Jurkat, Clone E6-1 (cell line): ENCODE data around the gene PTPRN2.
"Not testable (repeated sequence)": the region's sequence is repeated elsewhere in the genome, so short reads cannot be mapped to it uniquely, and the experiment has no call there.

Experiments used
- DNase-seq: peaks from one replicate; pipeline ENCODE4 v3.0.0-alpha.2; 2011; ENCODE audit warnings: low read depth, low spot score
- H3K4me3 ChIP-seq: 2 replicates; pipeline ENCODE4 v1.5.1; 2011; ENCODE audit warnings: mild to moderate bottlenecking, low read length, control low read depth, moderate library complexity

The PTPRN2 gene

DNA sequence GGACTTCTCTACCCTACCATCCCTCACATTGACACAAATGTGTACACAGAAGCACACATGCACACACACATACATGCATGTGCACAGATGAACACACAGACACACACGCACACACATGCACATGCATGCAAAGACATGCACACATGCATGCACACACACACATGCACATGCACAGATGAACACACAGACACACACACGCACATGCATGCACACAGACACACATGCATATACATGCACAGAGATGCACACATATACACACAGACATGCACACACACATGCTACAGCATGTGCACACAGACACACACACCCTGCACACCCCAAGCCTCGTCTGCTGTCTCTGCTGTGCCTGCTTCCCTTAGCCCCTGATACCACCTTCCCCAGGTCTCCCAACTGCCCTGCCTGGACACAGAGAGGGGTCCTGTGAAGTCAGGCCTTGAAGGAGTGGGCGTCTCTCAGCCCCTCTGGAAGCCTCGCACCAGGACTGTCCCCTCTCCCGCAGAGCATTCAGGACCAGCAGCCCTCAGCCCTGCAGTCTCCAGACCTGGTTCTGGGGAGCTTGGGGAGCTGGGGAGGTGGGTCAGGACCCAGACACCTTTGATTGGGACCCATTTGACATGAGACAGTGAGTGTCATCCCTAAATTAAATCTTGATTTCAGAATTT, 1069.0 kb downstream of the PTPRN2 start:
- H3K4me3 ChIP-seq = no peak overlapping the region
- DNase-seq = no peak

DNA sequence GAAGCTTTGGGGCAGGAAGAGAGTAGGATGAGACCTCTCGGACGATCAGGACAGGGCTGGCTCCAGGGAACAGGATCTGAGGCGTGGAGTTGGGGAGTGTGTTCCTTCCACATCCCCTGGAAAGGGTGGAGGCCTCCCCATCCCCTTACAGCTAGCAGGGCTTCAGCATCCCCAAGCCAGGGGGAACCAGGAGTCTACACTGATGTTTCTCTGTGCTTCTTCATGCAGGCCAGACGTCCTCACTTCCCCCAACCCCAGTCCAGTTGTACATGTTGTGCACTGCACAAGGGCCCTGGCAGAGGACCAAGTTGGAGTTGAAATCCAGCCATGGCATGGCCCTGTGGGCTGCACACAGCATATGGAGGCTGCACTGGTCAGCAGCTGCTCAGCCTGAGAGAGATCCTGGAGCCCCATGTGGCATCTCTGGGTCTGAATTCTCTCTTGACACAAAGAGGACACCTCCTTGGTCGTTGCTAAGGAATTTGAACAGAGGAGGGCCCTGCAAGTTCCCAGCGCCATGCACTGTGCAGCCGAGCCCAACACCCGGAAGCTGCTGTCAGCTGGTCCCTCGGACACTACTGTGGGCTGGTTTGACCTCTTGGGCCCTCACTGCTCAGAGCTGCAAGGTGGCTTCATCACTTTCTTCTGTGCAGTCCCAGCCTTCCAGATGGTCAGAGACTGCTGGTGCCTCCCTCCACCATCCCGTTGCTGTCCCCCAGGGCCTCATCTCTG, 1069.7 kb downstream of the PTPRN2 start:
- DNase-seq = no peak
- no peak overlapping the region for H3K4me3 ChIP-seq

DNA sequence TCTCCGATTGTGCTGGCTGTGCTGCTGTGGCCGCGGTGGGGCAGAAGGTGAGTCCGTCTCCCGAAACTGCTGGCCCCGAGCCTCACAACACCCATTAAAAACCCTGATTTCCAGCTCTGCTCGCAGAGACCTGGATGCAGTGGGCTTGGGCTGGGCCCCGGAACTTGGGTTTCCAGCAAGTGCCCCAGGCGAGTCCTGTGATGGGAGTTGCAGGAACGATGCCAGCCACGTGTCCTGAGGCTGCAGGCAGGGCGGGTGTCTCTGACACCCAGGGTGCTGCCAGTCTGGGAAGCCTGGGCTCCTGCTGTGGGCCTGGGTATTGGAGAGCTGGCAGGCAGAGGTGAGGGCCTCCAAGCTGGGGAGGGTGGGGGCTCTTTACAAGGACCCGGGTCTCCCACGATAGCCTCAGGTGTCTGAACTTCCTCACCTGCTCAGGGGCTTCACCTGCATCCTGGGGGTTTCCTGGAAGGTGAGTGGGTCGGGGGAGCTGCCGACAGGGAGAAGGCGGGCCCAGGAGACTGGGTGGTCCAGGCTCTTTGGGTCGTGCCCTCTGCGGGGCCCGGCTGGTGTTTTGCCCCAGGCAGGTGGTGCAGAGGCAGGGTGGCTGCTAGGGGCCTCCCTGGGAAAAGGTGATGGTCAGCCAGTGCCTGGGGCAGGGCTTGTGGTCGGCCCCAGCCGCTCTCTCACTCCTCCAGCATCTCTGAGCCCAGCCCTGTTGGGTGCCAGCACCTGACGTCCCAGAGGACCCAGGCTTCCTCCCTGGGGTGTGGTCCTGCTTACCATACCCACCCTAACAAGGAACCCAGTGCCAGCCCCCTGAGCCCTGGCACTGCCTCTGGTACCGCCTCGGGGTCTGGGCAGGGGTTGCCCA, 1070.5 kb downstream of the PTPRN2 start:
- DNase-seq = no peak
- no peak overlapping the region for H3K4me3 ChIP-seq

DNA sequence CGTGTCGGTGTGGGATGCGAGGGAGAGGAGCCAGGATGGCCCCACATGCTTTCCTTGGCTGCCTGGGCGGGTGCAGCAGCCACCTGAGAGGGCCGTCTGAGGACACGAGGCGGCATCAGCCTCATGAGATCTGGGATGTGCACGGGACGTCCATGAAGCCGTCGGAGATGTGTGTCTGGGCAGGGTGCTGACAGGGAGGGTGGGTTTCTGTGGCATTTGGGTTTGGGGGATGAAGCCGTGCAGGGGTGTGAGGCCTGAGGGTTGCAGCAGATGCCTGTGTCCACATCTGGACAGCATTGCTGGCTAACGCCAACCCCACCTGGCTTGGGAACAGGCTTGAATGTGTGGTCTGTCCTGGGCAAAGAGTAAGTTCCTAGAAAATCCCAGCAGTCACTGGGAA, 1071.3 kb downstream of the PTPRN2 start:
- H3K4me3 ChIP-seq = no peak overlapping the region
- DNase-seq = no peak

DNA sequence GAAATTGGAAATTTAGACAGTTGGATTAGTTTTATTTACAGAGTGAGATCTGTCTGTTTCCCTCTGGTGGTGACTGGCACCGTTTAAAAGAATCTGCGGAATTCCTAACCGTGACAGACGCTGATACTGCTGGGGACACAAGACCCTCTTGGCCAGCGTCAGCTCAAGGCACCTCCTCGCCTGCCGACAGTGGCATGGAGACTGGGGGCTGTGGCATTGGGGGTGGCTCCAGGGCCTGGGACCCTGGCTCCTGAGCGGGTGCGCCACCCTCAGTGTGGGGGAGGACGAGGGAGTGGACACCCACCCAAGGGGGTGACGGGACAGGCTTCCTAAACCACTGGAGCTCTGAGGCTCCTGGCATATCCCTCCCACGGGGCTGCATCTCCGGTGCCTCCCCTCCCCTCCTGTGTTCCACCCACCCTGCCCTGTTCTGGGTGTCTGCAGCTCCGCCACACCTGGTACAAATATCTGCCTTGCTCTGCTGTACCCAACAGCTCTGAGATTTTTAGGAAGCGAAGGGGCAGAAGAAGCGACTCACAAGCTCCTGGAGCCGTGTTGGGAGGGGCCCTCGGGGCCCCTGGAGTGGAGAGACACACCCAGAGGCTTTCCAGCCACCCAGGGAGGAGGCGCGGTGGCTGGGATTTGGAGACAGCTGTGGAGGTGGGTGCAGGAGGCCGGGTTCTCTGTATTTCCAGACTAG, 1072.1 kb downstream of the PTPRN2 start:
- no peak for DNase-seq
- no peak overlapping the region for H3K4me3 ChIP-seq

DNA sequence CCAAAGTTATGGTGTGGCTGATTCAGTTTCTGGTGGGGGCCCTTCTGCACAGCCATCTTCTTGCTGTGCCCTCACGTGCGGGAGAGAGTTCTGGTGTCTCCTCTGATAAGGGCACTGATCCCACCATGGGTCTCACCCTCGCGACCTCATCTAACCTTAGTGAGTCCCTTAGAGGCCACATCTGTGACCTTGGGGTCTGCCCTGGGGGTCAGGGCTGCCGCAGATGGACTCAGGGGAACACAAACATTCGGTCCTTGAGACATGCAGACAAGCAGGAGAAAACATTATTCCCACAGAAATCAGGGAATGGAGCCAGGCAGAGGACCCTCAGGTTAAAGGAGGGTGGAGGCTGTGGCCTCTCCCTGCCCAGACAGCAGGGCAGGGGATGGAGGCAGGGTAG, 1072.9 kb downstream of the PTPRN2 start:
- H3K4me3 ChIP-seq = no peak overlapping the region
- DNase-seq = no peak

DNA sequence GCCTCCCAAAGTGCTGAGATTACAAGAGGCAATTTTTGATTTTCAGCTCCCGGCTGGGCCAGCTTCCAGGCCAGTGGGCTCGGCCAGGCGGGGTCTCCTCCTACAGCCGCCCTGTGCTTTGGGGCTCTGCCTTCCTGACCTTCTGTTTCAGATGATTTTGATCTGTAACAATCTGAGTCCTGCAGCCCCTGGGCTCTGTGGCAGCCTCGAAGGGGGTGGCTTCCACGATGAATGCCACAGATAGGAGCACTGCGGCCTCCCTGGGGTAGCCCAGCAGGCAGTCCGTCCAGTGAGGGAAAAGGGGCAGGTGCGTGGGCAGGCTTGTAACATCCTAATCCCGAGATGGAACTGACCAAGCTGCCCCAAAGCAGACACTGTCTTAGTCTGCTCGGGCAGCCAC, 1073.3 kb downstream of the PTPRN2 start:
- no peak for DNase-seq

DNA sequence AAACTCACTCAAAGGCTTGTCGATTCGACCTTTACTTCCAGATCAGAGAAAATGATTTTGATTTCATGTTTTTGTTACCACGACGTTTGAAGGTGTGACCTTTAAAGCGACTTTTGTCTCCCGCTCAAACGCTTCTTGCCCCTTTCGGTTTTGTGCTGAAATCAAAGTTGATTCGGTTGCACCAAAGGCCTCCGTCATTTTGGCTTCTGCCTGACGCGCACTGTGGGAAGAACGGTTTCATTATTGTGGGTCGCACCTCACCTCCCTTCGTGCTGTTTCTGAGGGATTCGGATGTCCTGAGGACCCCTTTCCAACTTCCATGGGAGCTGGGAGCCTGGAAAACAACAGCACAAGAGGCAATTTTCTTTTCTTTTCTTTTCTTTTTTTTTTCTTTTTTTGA, 1073.9 kb downstream of the PTPRN2 start:
- DNase-seq = no peak

More for the DNA sequence above, 1073.3 kb downstream of the PTPRN2 start:
- no peak overlapping the region for H3K4me3 ChIP-seq

DNA sequence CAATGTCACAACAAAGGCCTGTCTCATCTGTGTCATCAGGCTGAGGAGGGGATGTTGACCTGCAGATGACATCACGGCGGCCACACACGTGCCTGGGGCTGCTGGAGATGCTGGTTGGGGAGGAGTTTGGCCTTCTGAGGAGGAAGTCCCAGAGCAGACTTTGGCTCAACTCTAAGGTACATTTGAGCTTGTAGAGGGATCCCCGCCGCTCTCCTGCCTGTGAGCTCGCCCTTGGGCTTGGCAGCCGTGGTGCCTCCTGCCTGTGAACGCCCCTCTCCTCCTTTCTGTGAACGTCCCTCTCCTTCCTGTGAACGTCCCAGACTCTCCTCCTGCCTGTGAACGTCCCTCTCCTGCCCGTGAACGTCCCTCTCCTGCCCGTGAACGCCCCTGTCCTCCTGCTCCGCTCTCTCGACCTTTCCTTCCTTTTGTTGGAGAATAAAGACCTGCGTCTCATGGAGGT, 1074.4 kb downstream of the PTPRN2 start:
- no peak overlapping the region for H3K4me3 ChIP-seq
- no peak for DNase-seq

More for the DNA sequence above, 1073.9 kb downstream of the PTPRN2 start:
- no peak overlapping the region for H3K4me3 ChIP-seq

DNA sequence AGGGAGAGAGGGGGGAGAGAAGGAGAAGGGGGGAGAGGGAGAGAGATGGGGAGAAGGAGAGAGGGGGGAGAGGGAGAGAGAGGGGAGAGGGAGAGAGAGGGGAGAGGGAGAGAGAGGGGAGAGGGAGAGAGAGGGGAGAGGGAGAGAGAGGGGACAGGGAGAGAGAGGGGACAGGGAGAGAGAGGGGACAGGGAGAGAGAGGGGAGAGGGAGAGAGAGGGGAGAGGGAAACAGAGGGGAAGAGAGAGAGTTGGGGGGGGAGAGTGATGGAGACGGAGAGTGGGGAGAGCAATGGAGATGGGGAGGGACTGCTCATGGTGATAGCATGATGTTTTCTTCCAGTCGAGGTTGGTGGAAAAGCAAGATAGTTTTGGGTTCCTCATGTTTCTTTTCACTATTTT, 1078.4 kb downstream of the PTPRN2 start:
- H3K4me3 ChIP-seq = no peak overlapping the region
- DNase-seq = no peak

DNA sequence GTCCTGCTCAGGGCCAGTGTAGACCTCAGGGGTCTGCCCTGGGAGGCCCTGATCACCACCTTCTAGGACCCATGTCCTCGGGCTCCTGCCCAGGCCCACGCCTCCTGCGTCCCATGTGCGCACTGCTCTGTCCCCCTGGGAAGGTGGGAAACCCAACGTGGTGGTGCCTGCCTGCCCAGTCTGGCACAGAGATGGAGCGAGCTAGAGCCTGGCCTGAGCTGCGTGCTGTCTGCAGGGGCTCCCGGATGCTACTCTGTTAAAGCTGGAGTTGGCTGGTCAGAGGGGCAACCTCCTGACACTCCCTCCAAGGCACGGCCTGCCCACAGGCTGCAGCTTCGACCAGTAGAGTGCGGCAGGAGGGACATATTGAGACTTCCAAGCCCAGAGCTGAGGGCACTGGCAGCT, 1079.1 kb downstream of the PTPRN2 start:
- H3K4me3 ChIP-seq = no peak overlapping the region
- no peak for DNase-seq

DNA sequence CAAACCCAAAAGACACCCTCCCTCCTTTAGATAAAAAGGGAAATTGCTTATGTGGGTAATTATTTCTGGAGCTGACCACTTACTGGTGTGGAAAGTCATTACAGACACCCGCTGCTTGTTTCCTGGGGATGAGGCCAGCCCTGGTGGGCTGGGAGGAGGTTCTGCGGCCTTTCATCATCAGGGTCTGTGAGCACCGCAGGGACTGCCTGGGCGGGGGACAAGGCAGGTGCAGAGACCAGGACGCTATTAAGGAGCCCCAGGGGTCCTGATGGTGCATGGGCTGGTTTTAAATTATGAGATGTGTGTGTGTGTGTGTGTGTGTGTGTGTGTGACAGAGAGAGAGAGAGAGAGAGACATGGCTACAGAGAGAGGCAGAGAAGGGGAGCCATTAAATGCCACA, 1079.6 kb downstream of the PTPRN2 start:
- no peak for DNase-seq

DNA sequence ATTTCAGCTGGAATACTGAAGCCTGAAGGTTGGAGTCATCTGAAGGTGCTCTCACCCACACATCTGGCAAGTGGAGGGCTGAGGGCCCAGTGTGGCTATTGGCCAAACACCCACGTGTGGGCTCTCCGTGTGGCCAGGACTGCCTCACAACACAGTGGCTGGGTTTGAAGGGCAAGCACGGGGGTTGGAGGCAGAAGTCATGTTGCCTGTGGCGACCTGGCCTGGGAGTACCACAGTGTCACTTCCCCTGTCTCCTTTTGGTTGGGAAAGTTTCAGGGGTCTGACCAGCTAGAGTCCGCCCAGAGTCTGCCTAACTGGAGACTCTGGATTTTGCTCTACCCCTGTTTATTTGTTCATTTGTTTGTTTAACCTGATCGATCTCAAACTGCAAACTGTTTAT, 1081.4 kb downstream of the PTPRN2 start:
- no peak for DNase-seq
- no peak overlapping the region for H3K4me3 ChIP-seq

More for the DNA sequence above, 1079.6 kb downstream of the PTPRN2 start:
- no peak overlapping the region for H3K4me3 ChIP-seq

DNA sequence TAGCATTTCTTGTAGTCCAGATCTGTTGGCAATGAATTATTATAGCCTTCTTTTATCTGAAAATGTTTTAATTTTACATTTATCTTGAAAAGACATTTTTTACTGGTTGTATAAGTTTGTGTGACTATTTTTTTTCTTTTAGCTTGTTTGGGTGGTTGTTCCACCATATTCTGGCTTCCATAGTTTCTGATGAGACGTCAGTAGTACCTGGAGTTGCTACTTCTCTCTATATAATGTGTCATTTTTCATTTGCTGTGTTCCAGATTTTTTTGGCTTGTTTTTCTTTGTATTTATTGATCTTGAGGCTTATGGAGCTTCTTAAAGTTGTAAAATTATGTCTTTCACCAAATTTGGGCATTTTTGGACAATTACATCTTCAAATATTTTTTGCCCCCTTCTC, 1082.0 kb downstream of the PTPRN2 start:
- no peak for DNase-seq
- no peak overlapping the region for H3K4me3 ChIP-seq

DNA sequence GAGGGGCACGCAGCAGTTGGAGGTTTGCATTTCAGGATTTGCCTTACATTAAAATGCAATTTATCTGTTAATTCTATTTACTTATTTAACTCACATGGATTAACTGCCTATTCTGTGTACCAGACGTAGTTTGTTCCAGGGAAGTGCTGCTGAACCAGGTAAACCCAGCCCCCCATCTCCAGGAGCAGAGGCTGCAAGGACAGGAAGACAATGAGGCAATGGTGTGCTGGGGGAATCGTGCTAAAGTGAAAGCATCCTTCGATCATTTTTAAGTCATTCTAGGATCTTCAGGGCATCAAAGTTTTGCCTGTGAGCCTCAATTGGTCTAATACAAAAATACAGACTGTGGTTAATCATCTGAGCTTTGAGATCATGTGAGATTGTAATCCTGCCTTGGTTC, 1084.4 kb downstream of the PTPRN2 start:
- no peak for DNase-seq
- peak overlapping the region; percentile 30 for H3K4me3 ChIP-seq

DNA sequence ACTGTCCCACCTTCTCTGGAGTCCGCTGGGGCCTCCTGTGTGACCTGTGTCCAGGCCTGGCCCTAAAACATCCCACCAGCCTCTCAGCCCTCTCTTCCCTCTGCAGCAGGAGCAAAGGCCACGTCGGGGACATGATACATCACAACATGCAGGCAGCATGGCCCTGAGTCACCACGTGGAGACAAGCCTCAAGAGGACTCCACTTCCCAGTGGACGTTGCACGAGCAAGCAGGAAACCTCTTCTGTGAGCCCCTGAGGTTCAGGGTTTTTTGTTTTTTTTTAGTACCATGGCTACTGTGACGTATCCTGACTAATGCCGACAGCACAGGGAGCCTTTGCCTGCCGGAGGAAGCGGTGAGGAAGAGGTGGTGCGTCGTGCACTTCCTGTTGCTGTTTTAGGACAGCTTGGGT, 1084.9 kb downstream of the PTPRN2 start:
- H3K4me3 ChIP-seq = peak overlapping the region; percentile 30
- peak; percentile 70 for DNase-seq

DNA sequence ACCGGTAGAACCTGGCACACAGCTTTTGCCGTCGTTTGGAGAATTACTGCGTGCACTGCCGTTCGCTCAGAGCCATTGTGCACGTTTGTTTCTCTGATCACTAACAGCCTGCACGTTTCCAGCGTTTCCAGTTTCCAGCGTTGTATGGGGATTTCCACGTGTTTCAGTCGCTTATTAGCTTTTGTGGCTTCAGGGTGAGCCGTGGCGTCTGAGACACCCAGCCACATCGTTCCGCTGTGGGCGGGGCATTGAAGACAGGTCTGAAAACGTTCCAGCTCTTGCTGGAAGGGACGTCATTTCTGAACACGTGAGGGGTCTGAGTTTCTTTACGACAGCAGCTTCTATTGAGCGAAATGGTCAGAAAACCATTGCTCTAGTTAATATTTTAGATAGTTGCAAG, 1086.0 kb downstream of the PTPRN2 start:
- H3K4me3 ChIP-seq = no peak overlapping the region
- DNase-seq = no peak

DNA sequence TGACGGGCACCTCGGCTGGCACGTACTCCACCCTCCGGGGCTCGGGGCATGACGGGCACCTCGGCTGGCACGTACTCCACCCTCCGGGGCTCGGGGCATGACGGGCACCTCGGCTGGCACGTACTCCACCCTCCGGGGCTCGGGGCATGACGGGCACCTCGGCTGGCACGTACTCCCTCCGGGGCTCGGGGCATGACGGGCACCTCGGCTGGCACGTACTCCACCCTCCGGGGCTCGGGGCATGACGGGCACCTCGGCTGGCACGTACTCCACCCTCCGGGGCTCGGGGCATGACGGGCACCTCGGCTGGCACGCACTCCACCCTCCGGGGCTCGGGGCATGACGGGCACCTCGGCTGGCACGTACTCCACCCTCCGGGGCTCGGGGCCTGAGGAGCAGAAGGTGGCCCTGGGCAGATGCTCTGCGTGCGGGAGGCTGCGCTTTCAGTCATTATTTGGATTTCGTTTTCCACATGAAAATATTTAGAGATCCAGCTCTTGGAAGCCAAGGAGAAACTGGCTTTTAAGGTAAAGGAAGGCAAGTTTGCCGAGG, 1086.6 kb downstream of the PTPRN2 start:
- not testable (repeated sequence) for H3K4me3 ChIP-seq, DNase-seq
